Measurements from ENCODE around the gene MCRS1. TPM values are rescaled to one million over a fixed set of nuclear protein-coding genes. Genes with fewer than 3 reads are reported as not detected.

Gene MCRS1
- total and polyA plus RNA-seq, 10 of the 15 experiments (the other 5 are each of a cell fraction or from before 2014, with no cell fraction given) = 34.3 to 82.8 (median 57.6) TPM

DNA sequence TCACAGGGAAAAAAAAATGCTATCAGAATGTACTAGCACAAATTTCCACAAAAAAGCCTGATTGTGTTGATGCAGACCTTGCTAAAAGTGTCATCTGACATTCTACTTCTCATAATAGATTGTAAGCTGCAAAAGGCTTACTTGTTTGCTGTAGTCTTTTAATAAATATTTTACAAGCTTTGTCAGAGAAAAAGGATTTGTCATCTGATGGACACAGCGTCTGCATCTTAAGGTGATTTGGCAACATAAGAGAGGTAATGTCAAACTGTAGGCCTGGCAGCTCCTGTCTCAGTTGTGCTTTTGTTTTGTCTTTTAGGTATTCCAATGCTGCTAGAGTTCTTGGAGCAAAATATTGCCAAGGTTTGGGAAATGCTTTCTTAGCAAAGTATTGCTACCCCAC, 55.4 kb downstream of the MCRS1 start:
- no peaks in the 10 kb centered on the region for H3K4me1 ChIP-seq (ENCODE audit: control insufficient read depth, insufficient read depth, low read length)
- no TSS peak for BruUV-seq (replicated peaks)
- intact Hi-C loops (cut with micrococcal nuclease; ENCODE audit: unreplicated experiment) = no loop called here
- H3K79me2 ChIP-seq (ENCODE audit: control insufficient read depth, insufficient read depth, low read length) = no peaks in the 10 kb centered on the region
- WGBS (ENCODE audit: insufficient coverage, insufficient replicate concordance, low lambda C conversion rate, missing lambda C conversion rate) = 100% methylated on average over 1 of the region's 1 CpG
- peaks cover 0 to 5% of the 10 kb centered on the region in 2 experiments; a peak in 2 of 4 replicates for H3K36me3 ChIP-seq (ENCODE audit: control insufficient read depth in 2 of 2, insufficient read depth in 2 of 2, low read length in 1 of 2)
- ATAC-seq (no peak), DNase-seq (ENCODE audit: low read depth, low spot score) (no peak), FAIRE-seq (no peak)
- POLR2A ChIA-PET = interaction anchor here (0.5 to 1.4 kb wide), 2 partner anchors 8 to 146 kb away, joined by 4 to 5 read pairs; partner anchors contain the start of gene SPATS2
- H4K20me1 ChIP-seq (ENCODE audit: control insufficient read depth, insufficient read depth) = no peaks in the 10 kb centered on the region
- H3K27ac ChIP-seq (ENCODE audit: control insufficient read depth, insufficient read depth) = no peak overlapping the region
- RAD21 ChIA-PET (ENCODE audit: unreplicated experiment) = interaction anchor here (0.7 to 7.3 kb wide), 5 partner anchors 135 to 1442 kb away, joined by 3 to 258 read pairs (median 6); partner anchors contain the start of gene SPATS2
- no peak overlapping the region for H3K9ac ChIP-seq (ENCODE audit: control insufficient read depth, insufficient read depth, low read length)
- SMC1A ChIA-PET (ENCODE audit: uncharacterized antibody, unreplicated experiment) = interaction anchor here (1.0 to 33.2 kb wide), 13 partner anchors 9 to 224 kb away, joined by 3 to 740 read pairs (median 4); partner anchors contain the start of gene SPATS2
- CTCF ChIA-PET = interaction anchor here (0.9 to 10.1 kb wide), 16 partner anchors 8 to 181 kb away, joined by 3 to 712 read pairs (median 10); partner anchors contain the start of genes DNAJC22 and SPATS2
- no peak overlapping the region for H3K4me2 ChIP-seq (ENCODE audit: control insufficient read depth, insufficient read depth)
- H2AFZ ChIP-seq (ENCODE audit: control insufficient read depth, low read depth, low read length) = no peak overlapping the region
- no peaks in the 10 kb centered on the region for H3K9me3 ChIP-seq (replicated peaks; ENCODE audit: control insufficient read depth, insufficient read depth, low read length)
- H3K27me3 ChIP-seq (replicated peaks in 1 of 2; ENCODE audit: control insufficient read depth in 2 of 2, insufficient read depth in 2 of 2, low read length in 1 of 2) = no peaks in the 10 kb centered on the region
- H3K4me3 ChIP-seq = no peak overlapping the region
- in situ Hi-C loops (cut with MboI) = no loop called here
- TF ChIP-seq CEBPB (IDR thresholded peaks at IDR 0.05; ENCODE audit: borderline replicate concordance in 1 of 2, low read depth in 2 of 2, low read length in 2 of 2) = no peak
- no peak for TF ChIP-seq ETV6 (conservative IDR thresholded peaks at IDR 0.05 in 1 of 2, IDR thresholded peaks at IDR 0.05 in 1 of 2; ENCODE audit: borderline replicate concordance in 1 of 2, low read depth in 1 of 2)
- no peak for TF ChIP-seq YY1 (IDR thresholded peaks at IDR 0.05; ENCODE audit: low read depth, low read length)
- no peak for TF ChIP-seq STAT1 (conservative IDR thresholded peaks at IDR 0.05)
- no peak for TF ChIP-seq NR2C2 (IDR thresholded peaks at IDR 0.05; ENCODE audit: borderline replicate concordance, control insufficient read depth, insufficient read length, low read depth)
- TF ChIP-seq, protein P1, sequence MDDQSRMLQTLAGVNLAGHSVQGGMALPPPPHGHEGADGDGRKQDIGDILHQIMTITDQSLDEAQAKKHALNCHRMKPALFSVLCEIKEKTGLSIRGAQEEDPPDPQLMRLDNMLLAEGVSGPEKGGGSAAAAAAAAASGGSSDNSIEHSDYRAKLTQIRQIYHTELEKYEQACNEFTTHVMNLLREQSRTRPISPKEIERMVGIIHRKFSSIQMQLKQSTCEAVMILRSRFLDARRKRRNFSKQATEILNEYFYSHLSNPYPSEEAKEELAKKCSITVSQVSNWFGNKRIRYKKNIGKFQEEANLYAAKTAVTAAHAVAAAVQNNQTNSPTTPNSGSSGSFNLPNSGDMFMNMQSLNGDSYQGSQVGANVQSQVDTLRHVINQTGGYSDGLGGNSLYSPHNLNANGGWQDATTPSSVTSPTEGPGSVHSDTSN (IDR thresholded peaks at IDR 0.05; ENCODE audit: insufficient replicate concordance, low read depth, low read length) = no peak
- no peak for TF ChIP-seq NFYA (IDR thresholded peaks at IDR 0.05; ENCODE audit: borderline replicate concordance, low read depth, low read length)
- TF ChIP-seq KDM1A (IDR thresholded peaks at IDR 0.05; ENCODE audit: borderline replicate concordance) = no peak
- TF ChIP-seq DPF2 (IDR thresholded peaks at IDR 0.05) = no peak

Measured in GM12878 (cell line).